SK-N-SH (cell line): Measurements from ENCODE around the gene CASP6. TPM values are rescaled to one million over a fixed set of nuclear protein-coding genes. Genes with fewer than 3 reads are reported as not detected.

Source experiments
- CTCF ChIA-PET: fragments of 300-600, 350-600 bp; formaldehyde crosslinking; extraction: SDS; loops from one replicate; lab custom pipeline; 2021; lab: Yijun Ruan, JAX
- POLR2A ChIA-PET: fragments of 350-600 bp; sonication (Branson Sonifier 250); formaldehyde crosslinking; extraction: SDS; loops from one replicate; lab custom pipeline; 2020; ENCODE audit warnings: antibody characterized with exemption, inconsistent platforms; lab: Yijun Ruan, JAX
- DNase-seq: peaks from one replicate; pipeline ENCODE4 v3.0.0; 2012
- H2AFZ ChIP-seq: fragments of 200-600 bp; sonication (generic); 2 replicates; pipeline ENCODE4 v1.8.1; 2016; ENCODE audit warnings: antibody characterized with exemption, mild to moderate bottlenecking, low read depth
- H3F3A ChIP-seq: fragments of 200-600 bp; sonication (generic); replicated peaks from 2 replicates; pipeline ENCODE3; 2016; ENCODE audit warnings: antibody characterized with exemption, mild to moderate bottlenecking; ENCODE audit not compliant: insufficient read depth
- H3K27ac ChIP-seq, 2 experiments: fragments of 200-500 bp in 1 of 2; fragments of 200-600 bp in 1 of 2; sonication (Bioruptor generic) in 1 of 2; sonication (generic), shearing (Covaris generic) in 1 of 2; 2 replicates each; pipeline versions ENCODE4 v1.5.1 to v1.6.1; 2014 to 2016; ENCODE audit warnings: low read depth in 2 of 2, inconsistent platforms in 1 of 2, low read length in 1 of 2, mild to moderate bottlenecking in 1 of 2, mixed read lengths in 1 of 2
- H3K27me3 ChIP-seq: fragments of 200-600 bp; sonication (generic), shearing (Covaris generic); 2 replicates; pipeline ENCODE4 v1.6.1; 2016; ENCODE audit warnings: mixed run types; ENCODE audit not compliant: insufficient read depth
- H3K36me3 ChIP-seq, 2 experiments: fragments of 200-500 bp in 1 of 2; fragments of 200-600 bp in 1 of 2; sonication (Bioruptor generic) in 1 of 2; sonication (generic) in 1 of 2; replicated peaks in 1 of 2; 2 replicates each; pipeline versions ENCODE3 to v1.5.1; 2014 to 2016; ENCODE audit warnings: low read length in 1 of 2, mild to moderate bottlenecking in 1 of 2; ENCODE audit not compliant: insufficient read depth in 2 of 2, control insufficient read depth in 1 of 2
- H3K4me1 ChIP-seq, 2 experiments: fragments of 200-500 bp in 1 of 2; fragments of 200-600 bp in 1 of 2; sonication (Bioruptor generic) in 1 of 2; sonication (generic), shearing (Covaris generic) in 1 of 2; 2 replicates each; pipeline versions ENCODE4 v1.5.1 to v1.6.1; 2014 to 2016; ENCODE audit warnings: low read depth in 1 of 2, low read length in 1 of 2, mixed run types in 1 of 2; ENCODE audit not compliant: insufficient read depth in 2 of 2, control insufficient read depth in 1 of 2
- H3K4me2 ChIP-seq: fragments of 200-600 bp; sonication (generic), shearing (Covaris generic); 2 replicates; pipeline ENCODE4 v1.6.1; 2017; ENCODE audit warnings: mixed run types
- H3K4me3 ChIP-seq, 2 experiments: fragments of 200-500 bp in 1 of 2; fragments of 200-600 bp in 1 of 2; sonication (Bioruptor generic) in 1 of 2; sonication (generic), shearing (Covaris generic) in 1 of 2; 2 replicates each; pipeline versions ENCODE4 v1.5.1 to v1.8.1; 2014 to 2016; ENCODE audit warnings: low read depth in 2 of 2, inconsistent platforms in 1 of 2, low read length in 1 of 2, mild to moderate bottlenecking in 1 of 2, mixed read lengths in 1 of 2, moderate library complexity in 1 of 2
- H3K79me2 ChIP-seq: fragments of 200-600 bp; sonication (generic); 2 replicates; pipeline ENCODE4 v1.8.1; 2017; ENCODE audit warnings: mild to moderate bottlenecking; ENCODE audit not compliant: insufficient read depth
- H3K9ac ChIP-seq: fragments of 200-600 bp; sonication (generic); 2 replicates; pipeline ENCODE4 v1.6.1; 2017; ENCODE audit warnings: mixed run types
- H3K9me2 ChIP-seq: fragments of 200-600 bp; sonication (generic); 2 replicates; pipeline ENCODE4 v1.6.1; 2017; ENCODE audit warnings: mixed run types
- H3K9me3 ChIP-seq: fragments of 200-600 bp; sonication (generic); 2 replicates; pipeline ENCODE4 v1.6.1; 2017; ENCODE audit warnings: mixed run types, mild to moderate bottlenecking, moderate library complexity
- H4K20me1 ChIP-seq: fragments of 200-600 bp; sonication (generic); 2 replicates; pipeline ENCODE4 v1.6.1; 2017; ENCODE audit warnings: mild to moderate bottlenecking, mixed run types; ENCODE audit not compliant: insufficient read depth
- CTCF ChIP-seq: fragments of 200-600 bp; sonication (generic); IDR thresholded peaks from 2 replicates; pipeline ENCODE4 v1.6.1; 2017; ENCODE audit warnings: antibody characterized with exemption, mild to moderate bottlenecking, moderate library complexity
- EP300 ChIP-seq, 2 experiments: IDR thresholded peaks; 2 replicates each; pipeline versions ENCODE4 v1.4.0 to v1.6.1; 2012; ENCODE audit warnings: borderline replicate concordance in 1 of 2, low read depth in 1 of 2, low read length in 1 of 2
- FOSL2 ChIP-seq: IDR thresholded peaks from 2 replicates; pipeline ENCODE4 v1.4.0; 2012; ENCODE audit warnings: low read depth, mild to moderate bottlenecking, moderate library complexity, borderline replicate concordance
- FOXM1 ChIP-seq: IDR thresholded peaks from 2 replicates; pipeline ENCODE4 v1.4.0; 2012; ENCODE audit warnings: low read depth, mild to moderate bottlenecking
- GATA2 ChIP-seq: sonication (generic); formaldehyde crosslinking; IDR thresholded peaks from 2 replicates; pipeline ENCODE4 v1.5.0; 2020; ENCODE audit warnings: mild to moderate bottlenecking, missing genetic modification reagents
- IRF3 ChIP-seq: fragments of 150-350 bp; IDR thresholded peaks from 2 replicates; pipeline ENCODE4 v1.6.1; 2016; ENCODE audit warnings: mild to moderate bottlenecking, low read depth, low read length
- JUND ChIP-seq: IDR thresholded peaks from 2 replicates; pipeline ENCODE4 v1.4.0; 2012
- MAX ChIP-seq: IDR thresholded peaks from 2 replicates; pipeline ENCODE4 v1.4.0; 2012; ENCODE audit warnings: low read depth
- MXI1 ChIP-seq: IDR thresholded peaks from 2 replicates; pipeline ENCODE4 v1.6.1; 2012; ENCODE audit warnings: mild to moderate bottlenecking, low read depth, low read length, improper control_type of control experiment
- PBX3 ChIP-seq: IDR thresholded peaks from 2 replicates; pipeline ENCODE4; 2012
- REST ChIP-seq: IDR thresholded peaks from 2 replicates; pipeline ENCODE4 v1.6.1; 2012; ENCODE audit warnings: mild to moderate bottlenecking, low read depth, low read length, moderate library complexity
- RFX5 ChIP-seq: IDR thresholded peaks from 2 replicates; pipeline ENCODE4 v1.6.1; 2012; ENCODE audit warnings: mild to moderate bottlenecking, improper control_type of control experiment, low read length
- RXRA ChIP-seq: IDR thresholded peaks from 2 replicates; pipeline ENCODE4 v1.4.0; 2012; ENCODE audit warnings: low read depth, mild to moderate bottlenecking, borderline replicate concordance
- SIN3A ChIP-seq: IDR thresholded peaks from 2 replicates; pipeline ENCODE4 v1.6.1; 2012; ENCODE audit warnings: low read depth, mild to moderate bottlenecking, low read length, moderate library complexity, borderline replicate concordance
- SMC3 ChIP-seq: IDR thresholded peaks from 2 replicates; pipeline ENCODE4 v1.6.1; 2012; ENCODE audit warnings: low read depth, low read length, improper control_type of control experiment
- TAF1 ChIP-seq: IDR thresholded peaks from 2 replicates; pipeline ENCODE4 v1.6.1; 2012; ENCODE audit warnings: low read depth, mild to moderate bottlenecking, low read length, moderate library complexity, borderline replicate concordance
- TCF12 ChIP-seq: IDR thresholded peaks from 2 replicates; pipeline ENCODE4 v1.4.0; 2012
- USF1 ChIP-seq: IDR thresholded peaks from 2 replicates; pipeline ENCODE4 v1.4.0; 2012; ENCODE audit warnings: low read depth, borderline replicate concordance
- WGBS: methylation state at CpG from one replicate; pipeline ENCODE4 v1.1.6; 2017; ENCODE audit warnings: low lambda C conversion rate; 5-methylcytosine and 5-hydroxymethylcytosine counted together
- polyA plus RNA-seq, 3 experiments: library from polyadenylated mRNA; depleted of rRNA; stranded (reverse); fragments of >200 nt; gene quantifications; 2 replicates each; pipeline ENCODE4 v1.2.3, GENCODE V29; 2012

Gene CASP6
- polyA plus RNA-seq, 1 of the 3 experiments (the other 2 are of a cell fraction), result 30.2 TPM

- Histone ChIP-seq H3F3A (peaks cover 7% of the 10 kb centered on the region), H3K9me2 (no peaks in the 10 kb centered on the region), H3K9ac (no peak overlapping the region), H3K79me2 (no peaks in the 10 kb centered on the region), H3K27ac (no peak overlapping the region), H3K9me3 (no peaks in the 10 kb centered on the region), H3K36me3 (no peaks in the 10 kb centered on the region), H3K4me3 (no peak overlapping the region), H3K27me3 (no peaks in the 10 kb centered on the region), H2AFZ (no peak overlapping the region), H3K4me1 (no peaks in the 10 kb centered on the region), H3K4me2 (no peak overlapping the region), H4K20me1 (no peaks in the 10 kb centered on the region)
- whole genome bisulfite sequencing, result 32% methylated on average over 1 of the region's 1 CpG
- ChIA-PET CTCF (interaction anchor here (1.0 kb wide), 1 partner anchor 1835 kb away, joined by 3 read pairs; no protein-coding TSS in a partner anchor), POLR2A (no interaction called here)
- DNase-seq, result no peak
- TF ChIP-seq FOSL2 (no peak), FOXM1 (no peak), MAX (no peak), USF1 (no peak), REST (no peak), EP300 (IDR thresholded peaks at IDR 0.05; ENCODE audit: borderline replicate concordance in 1 of 2, low read depth in 1 of 2, low read length in 1 of 2) (no peak)
Observed at GRCh38 chr4:109748114-109748513, 44.9 kb upstream of the CASP6 start.

GRCh38 chr4:109746728-109747127 is 43.5 kb upstream of the CASP6 start:
- H3K9me3 ChIP-seq, result no peaks in the 10 kb centered on the region
- no peak overlapping the region for H2AFZ ChIP-seq
- DNase-seq, result no peak
- H3K4me1 ChIP-seq, result no peaks in the 10 kb centered on the region
- H3F3A ChIP-seq, result no peaks in the 10 kb centered on the region
- no peaks in the 10 kb centered on the region for H3K36me3 ChIP-seq
- H3K4me2 ChIP-seq, result no peak overlapping the region
- H3K9ac ChIP-seq, result no peak overlapping the region
- 65% methylated on average over 2 of the region's 2 CpGs for WGBS
- no peaks in the 10 kb centered on the region for H3K9me2 ChIP-seq
- H4K20me1 ChIP-seq, result no peaks in the 10 kb centered on the region
- POLR2A ChIA-PET, result no interaction called here
- H3K79me2 ChIP-seq, result no peaks in the 10 kb centered on the region
- no peak overlapping the region for H3K4me3 ChIP-seq
- H3K27ac ChIP-seq, result no peak overlapping the region
- CTCF ChIA-PET, result no interaction called here
- H3K27me3 ChIP-seq, result no peaks in the 10 kb centered on the region
- TF ChIP-seq PBX3 (no peak), FOXM1 (no peak), IRF3 (no peak), RXRA (no peak), RFX5 (no peak), SIN3A (no peak), GATA2 (CRISPR knock-in tag) (no peak), TAF1 (no peak), TCF12 (no peak), JUND (no peak), CTCF (no peak), SMC3 (no peak), MXI1 (no peak)
